Right atrium auricular region (tissue), 2 donors: ENCODE data around the gene EFR3B. TPM values are rescaled to one million over a fixed set of nuclear protein-coding genes. Genes with fewer than 3 reads are reported as not detected.
"Not testable (repeated sequence)": the region's sequence is repeated elsewhere in the genome, so short reads cannot be mapped to it uniquely, and the experiment has no call there.

Experiments
- DNase-seq: peaks from one replicate; pipeline ENCODE4 v3.0.0-alpha.2; 2019; ENCODE audit warnings: low spot score
- H3K27ac ChIP-seq, 2 donors: fragments of 200-600 bp; sonication (generic); 1 replicate in 1 of 2; 2 replicates in 1 of 2; pipeline ENCODE4 v1.5.1; 2016 to 2019
- H3K27me3 ChIP-seq, 2 donors: fragments of 200-600 bp; sonication (generic); one replicate each; pipeline versions ENCODE4 v1.5.1 to v1.6.0; 2017 to 2019
- H3K36me3 ChIP-seq: fragments of 200-600 bp; sonication (generic); one replicate; pipeline ENCODE4 v1.5.1; 2016
- H3K4me1 ChIP-seq, 2 donors: fragments of 200-600 bp; sonication (generic); one replicate each; pipeline versions ENCODE4 v1.5.1 to v1.6.0; 2017 to 2019
- H3K4me3 ChIP-seq, 2 donors: fragments of 200-600 bp; sonication (generic); 1 replicate in 1 of 2; 2 replicates in 1 of 2; pipeline ENCODE4 v1.5.1; 2017 to 2019; ENCODE audit warnings: mild to moderate bottlenecking in 1 of 2, moderate library complexity in 1 of 2
- H3K9me3 ChIP-seq, 2 donors: fragments of 200-600 bp; sonication (generic); one replicate each; pipeline ENCODE4 v1.5.1; 2019
- total RNA-seq, 2 donors: library from RNA; depleted of rRNA; stranded (reverse); fragments of >200 nt; gene quantifications; one replicate each; pipeline ENCODE4 v1.1.0, GENCODE V29; 2016
- TF ChIP-seq, protein P1 (sequence below), 2 donors: fragments of 200-600 bp; sonication (generic); IDR thresholded peaks; one replicate each; pipeline ENCODE4 v1.5.1; 2019; ENCODE audit warnings: antibody characterized with exemption in 2 of 2

Gene EFR3B
- total RNA-seq, 2 donors from 2014 or later, result 2.6 to 10.8 TPM

DNA sequence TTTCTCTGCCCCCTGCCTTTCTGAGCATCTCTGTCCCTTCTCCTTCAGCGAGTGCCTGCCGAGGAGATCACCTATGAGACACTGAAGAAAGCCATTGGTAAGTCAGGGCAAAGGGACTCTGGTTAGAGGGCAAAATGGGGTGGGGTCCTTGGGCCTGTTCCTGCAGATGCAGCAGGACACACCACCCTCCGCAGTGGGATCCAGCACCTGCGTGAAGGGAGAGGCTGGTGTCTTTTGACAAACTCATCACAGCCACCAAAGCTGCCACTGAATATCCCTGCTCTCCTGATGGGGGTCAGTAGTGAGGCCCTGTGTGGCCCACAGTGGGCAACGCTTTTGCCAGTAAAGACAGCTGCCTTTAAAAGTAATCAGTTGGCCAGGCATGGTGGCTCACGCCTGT, 107.8 kb downstream of the EFR3B start:
- TF ChIP-seq, protein P1, sequence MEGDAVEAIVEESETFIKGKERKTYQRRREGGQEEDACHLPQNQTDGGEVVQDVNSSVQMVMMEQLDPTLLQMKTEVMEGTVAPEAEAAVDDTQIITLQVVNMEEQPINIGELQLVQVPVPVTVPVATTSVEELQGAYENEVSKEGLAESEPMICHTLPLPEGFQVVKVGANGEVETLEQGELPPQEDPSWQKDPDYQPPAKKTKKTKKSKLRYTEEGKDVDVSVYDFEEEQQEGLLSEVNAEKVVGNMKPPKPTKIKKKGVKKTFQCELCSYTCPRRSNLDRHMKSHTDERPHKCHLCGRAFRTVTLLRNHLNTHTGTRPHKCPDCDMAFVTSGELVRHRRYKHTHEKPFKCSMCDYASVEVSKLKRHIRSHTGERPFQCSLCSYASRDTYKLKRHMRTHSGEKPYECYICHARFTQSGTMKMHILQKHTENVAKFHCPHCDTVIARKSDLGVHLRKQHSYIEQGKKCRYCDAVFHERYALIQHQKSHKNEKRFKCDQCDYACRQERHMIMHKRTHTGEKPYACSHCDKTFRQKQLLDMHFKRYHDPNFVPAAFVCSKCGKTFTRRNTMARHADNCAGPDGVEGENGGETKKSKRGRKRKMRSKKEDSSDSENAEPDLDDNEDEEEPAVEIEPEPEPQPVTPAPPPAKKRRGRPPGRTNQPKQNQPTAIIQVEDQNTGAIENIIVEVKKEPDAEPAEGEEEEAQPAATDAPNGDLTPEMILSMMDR (IDR thresholded peaks at IDR 0.05), result no peak

DNA sequence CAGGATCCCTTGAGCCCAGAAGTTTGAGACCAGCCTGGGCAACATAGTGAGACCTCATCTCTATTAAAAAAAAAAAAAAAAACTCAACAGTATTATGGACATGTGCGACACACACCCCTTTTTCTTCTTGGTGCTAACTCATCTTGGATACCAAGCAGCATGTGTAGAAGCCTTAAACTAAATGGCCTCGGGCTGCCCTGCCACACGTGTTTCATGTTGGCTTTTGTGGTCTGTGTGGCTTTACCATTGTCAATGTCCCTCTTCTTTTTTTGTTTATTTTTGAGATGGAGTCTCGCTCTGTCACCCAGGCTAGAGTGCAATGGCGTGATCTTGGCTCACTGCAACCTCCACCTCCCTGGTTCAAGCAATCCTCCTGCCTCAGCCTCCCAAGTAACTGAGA, 109.1 kb downstream of the EFR3B start:
- not testable (repeated sequence) for H3K27me3 ChIP-seq, H3K4me1 ChIP-seq, DNase-seq, H3K36me3 ChIP-seq, H3K9me3 ChIP-seq, H3K27ac ChIP-seq, H3K4me3 ChIP-seq

More for the DNA sequence above, 107.8 kb downstream of the EFR3B start:
- Histone ChIP-seq H3K4me3 (no peak overlapping the region), H3K9me3 (no peaks in the 10 kb centered on the region), H3K4me1 (no peaks in the 10 kb centered on the region), H3K27me3 (no peaks in the 10 kb centered on the region), H3K27ac (no peak overlapping the region), H3K36me3 (no peaks in the 10 kb centered on the region)
- no peak for DNase-seq

DNA sequence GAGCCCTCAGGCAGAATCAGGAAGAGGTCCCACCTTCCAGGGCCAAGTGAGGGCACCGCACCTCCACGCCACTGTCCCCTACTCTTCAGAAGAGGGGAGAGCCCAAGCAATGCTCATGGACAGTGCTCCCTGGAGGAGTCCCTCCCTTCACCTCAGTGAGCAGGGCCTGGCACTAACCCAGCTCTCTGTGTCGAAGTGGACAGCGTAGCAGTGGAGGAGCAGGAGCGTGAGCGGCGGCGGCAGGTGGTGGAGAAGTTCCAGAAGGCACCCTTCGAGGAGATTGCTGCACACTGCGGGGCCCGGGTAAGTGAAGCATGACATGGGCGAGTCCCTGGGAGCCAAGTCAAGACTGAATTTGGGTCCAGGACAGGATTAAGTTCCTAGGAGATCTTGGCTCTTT, 109.8 kb downstream of the EFR3B start:
- H3K36me3 ChIP-seq, result no peaks in the 10 kb centered on the region
- no peaks in the 10 kb centered on the region for H3K27me3 ChIP-seq
- no peak overlapping the region for H3K4me3 ChIP-seq
- TF ChIP-seq, protein P1 (IDR thresholded peaks at IDR 0.05), result no peak
- no peaks in the 10 kb centered on the region for H3K9me3 ChIP-seq
- no peak for DNase-seq
- no peaks in the 10 kb centered on the region for H3K4me1 ChIP-seq
- no peak overlapping the region for H3K27ac ChIP-seq

DNA sequence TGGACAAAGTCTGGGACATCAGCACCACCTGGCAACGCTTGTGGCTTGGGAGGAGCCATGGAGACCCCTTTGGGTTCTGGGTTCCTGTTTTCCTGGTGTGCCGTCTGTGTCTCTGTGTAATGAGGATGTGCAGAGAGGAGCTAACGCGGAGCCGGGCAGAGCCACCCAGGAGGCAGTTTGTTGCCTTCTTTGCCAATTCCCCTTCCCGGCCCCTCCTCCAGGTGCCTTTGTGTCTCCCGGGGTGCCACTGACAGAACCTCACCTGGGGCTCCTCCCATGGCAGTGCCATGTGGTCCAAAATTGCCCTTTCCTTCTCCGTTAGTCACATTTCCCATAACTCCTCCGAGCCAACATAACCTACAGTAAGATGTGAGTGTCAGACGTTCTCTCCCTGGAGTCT, 113.5 kb downstream of the EFR3B start:
- Histone ChIP-seq H3K27ac (no peak overlapping the region), H3K4me1 (no peaks in the 10 kb centered on the region), H3K27me3 (no peaks in the 10 kb centered on the region), H3K36me3 (no peaks in the 10 kb centered on the region), H3K4me3 (no peak overlapping the region), H3K9me3 (no peaks in the 10 kb centered on the region)
- TF ChIP-seq, protein P1 (IDR thresholded peaks at IDR 0.05), result no peak
- DNase-seq, result no peak

DNA sequence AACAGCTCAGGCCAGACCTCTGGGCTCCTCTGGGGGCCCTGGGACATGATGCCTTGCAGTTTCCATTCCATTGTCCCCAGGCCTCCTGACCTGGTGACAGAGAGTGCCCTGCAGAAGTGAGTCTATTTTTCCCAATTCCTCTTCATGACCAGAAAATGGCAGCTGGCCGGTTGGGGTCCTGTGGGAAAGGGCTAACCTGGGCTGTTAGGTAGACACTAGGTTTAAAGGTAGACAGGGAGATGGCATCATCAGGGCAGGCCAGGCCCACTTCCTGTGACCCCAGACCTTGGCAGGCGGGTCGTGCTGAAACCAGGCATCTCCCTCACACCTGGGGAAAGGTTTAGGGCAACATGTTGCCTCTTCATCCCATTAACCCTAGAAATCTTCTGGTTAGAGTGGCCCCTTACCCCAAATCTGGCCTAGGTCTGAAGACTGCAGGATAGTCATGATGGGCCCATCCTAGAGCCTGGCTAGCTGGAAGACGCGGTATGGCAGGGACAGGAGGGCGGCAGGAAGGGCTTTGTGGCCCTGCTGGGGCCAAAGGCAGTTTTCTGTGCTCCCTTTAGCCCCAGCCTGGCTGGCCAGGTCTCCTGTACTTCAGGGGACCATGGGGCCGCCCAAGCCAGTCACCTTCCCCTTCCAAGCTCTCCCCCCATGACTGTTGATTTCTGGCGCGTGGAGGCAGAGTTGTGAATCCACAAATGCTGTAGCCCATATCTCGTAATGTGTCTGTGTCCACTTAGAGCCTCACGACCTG, 116.4 kb downstream of the EFR3B start:
- no peak overlapping the region for H3K4me3 ChIP-seq
- no peaks in the 10 kb centered on the region for H3K4me1 ChIP-seq
- TF ChIP-seq, protein P1 (IDR thresholded peaks at IDR 0.05), result no peak
- no peaks in the 10 kb centered on the region for H3K36me3 ChIP-seq
- H3K9me3 ChIP-seq, result no peaks in the 10 kb centered on the region
- H3K27me3 ChIP-seq, result no peaks in the 10 kb centered on the region
- no peak overlapping the region for H3K27ac ChIP-seq
- no peak for DNase-seq

DNA sequence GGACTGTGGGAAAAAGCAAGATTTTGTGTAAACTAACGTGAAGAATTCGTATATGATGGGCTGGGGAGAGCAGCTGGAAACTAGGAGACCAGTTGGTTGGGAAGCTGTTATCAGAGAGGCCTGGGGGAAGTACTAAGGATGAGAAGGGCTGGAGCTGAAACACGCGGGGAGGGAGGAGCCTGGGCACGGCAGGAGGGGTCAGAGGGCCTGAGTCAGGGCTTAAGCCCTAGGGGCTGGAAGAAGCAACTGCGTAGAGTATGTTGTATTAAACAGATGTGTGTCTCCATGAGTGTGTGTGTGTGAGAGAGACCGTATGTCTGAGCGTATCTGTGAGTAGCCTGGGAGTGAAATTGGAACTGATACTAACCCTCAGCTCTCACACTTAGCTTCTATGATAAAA, 118.1 kb downstream of the EFR3B start:
- Histone ChIP-seq H3K27me3 (no peaks in the 10 kb centered on the region), H3K27ac (no peak overlapping the region), H3K4me1 (no peaks in the 10 kb centered on the region), H3K4me3 (no peak overlapping the region), H3K9me3 (no peaks in the 10 kb centered on the region), H3K36me3 (no peaks in the 10 kb centered on the region)
- TF ChIP-seq, protein P1 (IDR thresholded peaks at IDR 0.05), result no peak
- DNase-seq, result no peak
